PC-9 (cell line): ENCODE measurements around the gene TGIF2LX. TPM values are rescaled to one million over a fixed set of nuclear protein-coding genes. Genes with fewer than 3 reads are reported as not detected.
"Not testable (repeated sequence)": the region's sequence is repeated elsewhere in the genome, so short reads cannot be mapped to it uniquely, and the experiment has no call there.

Source experiments
- Bru-seq: library from RNA; stranded (reverse); fragments of 400-500 nt; gene quantifications from one replicate; lab custom pipeline; 2021; lab: Mats Ljungman, UMichigan
- BruChase-seq, 2 experiments: library from RNA; stranded (reverse); fragments of 400-500 nt; gene quantifications; one replicate each; lab custom pipeline; 2021; lab: Mats Ljungman, UMichigan
- BruUV-seq: library from RNA; stranded (reverse); fragments of 400-500 nt; replicated peaks from 2 replicates; lab custom pipeline; 2021; lab: Mats Ljungman, UMichigan
- CTCF ChIA-PET: fragments of 300-600 bp; sonication (Branson Sonifier 250); formaldehyde crosslinking; loops from one replicate; lab custom pipeline; 2022; ENCODE audit warnings: antibody characterized with exemption; lab: Charles Lee
- POLR2A ChIA-PET: fragments of 300-600 bp; sonication (Branson Sonifier 250); formaldehyde crosslinking; loops from one replicate; lab custom pipeline; 2022; ENCODE audit warnings: antibody characterized with exemption; ENCODE audit not compliant: unreplicated experiment; lab: Charles Lee
- DNase-seq, 2 experiments: peaks; one replicate each; pipeline versions ENCODE4 v3.0.0 to v3.0.0-alpha.2; 2015 to 2022; ENCODE audit warnings: mixed read lengths in 1 of 2
- H2AFZ ChIP-seq: fragments of 200-600 bp; sonication (generic); 2 replicates; pipeline ENCODE4 v1.8.1; 2017; ENCODE audit warnings: antibody characterized with exemption
- H3F3A ChIP-seq: fragments of 200-600 bp; sonication (generic); 2 replicates; pipeline ENCODE4 v1.8.1; 2017; ENCODE audit warnings: antibody characterized with exemption, mild to moderate bottlenecking, low read depth; ENCODE audit not compliant: insufficient read depth
- H3K27ac ChIP-seq: fragments of 200-600 bp; sonication (generic); 2 replicates; pipeline ENCODE4 v1.6.1; 2016; ENCODE audit warnings: mixed run types
- H3K27me3 ChIP-seq: fragments of 200-600 bp; sonication (generic); 2 replicates; pipeline ENCODE4 v1.6.1; 2016; ENCODE audit warnings: low read depth, mixed run types; ENCODE audit not compliant: insufficient read depth
- H3K36me3 ChIP-seq: fragments of 200-600 bp; sonication (generic); 2 replicates; pipeline ENCODE4 v1.6.1; 2016; ENCODE audit warnings: low read depth, mixed run types
- H3K4me1 ChIP-seq: fragments of 200-600 bp; sonication (generic); replicated peaks from 2 replicates; pipeline ENCODE4 v1.6.1; 2016; ENCODE audit warnings: mixed run types; ENCODE audit not compliant: insufficient read depth
- H3K4me2 ChIP-seq: fragments of 200-600 bp; sonication (generic); 2 replicates; pipeline ENCODE4 v1.6.1; 2017; ENCODE audit warnings: mixed run types
- H3K4me3 ChIP-seq: fragments of 200-600 bp; sonication (generic); 2 replicates; pipeline ENCODE4 v1.6.1; 2016; ENCODE audit warnings: mixed run types
- H3K79me2 ChIP-seq: fragments of 200-600 bp; sonication (generic); 2 replicates; pipeline ENCODE4 v1.6.1; 2017; ENCODE audit warnings: low read depth, mixed run types
- H3K9me2 ChIP-seq: fragments of 200-600 bp; sonication (generic); 2 replicates; pipeline ENCODE4 v1.8.1; 2017; ENCODE audit warnings: mild to moderate bottlenecking; ENCODE audit not compliant: insufficient read depth
- H3K9me3 ChIP-seq: fragments of 200-600 bp; sonication (generic); 2 replicates; pipeline ENCODE4 v1.8.1; 2016; ENCODE audit warnings: low read depth; ENCODE audit not compliant: insufficient read depth
- H4K20me1 ChIP-seq: fragments of 200-600 bp; sonication (generic); 2 replicates; pipeline ENCODE4 v1.8.1; 2017; ENCODE audit not compliant: insufficient read depth
- intact Hi-C: fragments of 100-400 bp; cut with micrococcal nuclease; formaldehyde crosslinking; loops from one replicate; pipeline ENCODE4 v1.10.0; 2022; ENCODE audit not compliant: unreplicated experiment
- long read RNA-seq: library from polyadenylated mRNA; stranded (forward); transcript quantifications from one replicate; pipeline ENCODE4 v2.0.0, GENCODE V29; 2022
- total RNA-seq: library from RNA; stranded (reverse); gene quantifications from 2 replicates; pipeline ENCODE4 v1.2.3, GENCODE V29; 2021

The TGIF2LX gene
- total RNA-seq (not detected in 2 replicates), Bru-seq, nascent RNA (not detected), BruChase-seq, experiment 1, labeled RNA remaining after a 2-hour chase (not detected), BruChase-seq, experiment 2, labeled RNA remaining after a 6-hour chase (not detected)
- long read RNA-seq, result 0 reads

- CTCF ChIA-PET, BruUV-seq, H3F3A ChIP-seq, H3K27ac ChIP-seq, POLR2A ChIA-PET, H3K4me2 ChIP-seq, H3K27me3 ChIP-seq, H3K9me2 ChIP-seq, H3K9me3 ChIP-seq, H2AFZ ChIP-seq, intact Hi-C loops, DNase-seq, H4K20me1 ChIP-seq, H3K36me3 ChIP-seq, H3K4me1 ChIP-seq, H3K4me3 ChIP-seq, H3K79me2 ChIP-seq: not testable (repeated sequence)
Measured at GRCh38 chrX:89921665-89922064, at the start of gene TGIF2LX. Gene TGIF2LX (plus strand): TSS chrX:89921908. CDS start chrX:89922086, 178 bp downstream.

GRCh38 chrX:89922338-89922934 lies 728 bp downstream of the TGIF2LX start:
- intact Hi-C loops, H4K20me1 ChIP-seq, DNase-seq, BruUV-seq, H3K9me3 ChIP-seq, H3K79me2 ChIP-seq, H3K4me2 ChIP-seq, H3K36me3 ChIP-seq, H2AFZ ChIP-seq, POLR2A ChIA-PET, H3F3A ChIP-seq, H3K27ac ChIP-seq, H3K27me3 ChIP-seq, H3K4me1 ChIP-seq, H3K4me3 ChIP-seq, H3K9me2 ChIP-seq, CTCF ChIA-PET: not testable (repeated sequence)

- H2AFZ ChIP-seq, DNase-seq, H3K4me2 ChIP-seq, H4K20me1 ChIP-seq, POLR2A ChIA-PET, H3K36me3 ChIP-seq, H3K27me3 ChIP-seq, H3K79me2 ChIP-seq, H3K27ac ChIP-seq, H3K9me3 ChIP-seq, H3K4me1 ChIP-seq, BruUV-seq, intact Hi-C loops, CTCF ChIA-PET, H3K4me3 ChIP-seq, H3K9me2 ChIP-seq, H3F3A ChIP-seq: not testable (repeated sequence)
Measured at GRCh38 chrX:89943077-89943476, 21.4 kb downstream of the TGIF2LX start.

- CTCF ChIA-PET, H3K9me3 ChIP-seq, H3F3A ChIP-seq, H3K27ac ChIP-seq, DNase-seq, H2AFZ ChIP-seq, H3K27me3 ChIP-seq, H3K4me2 ChIP-seq, BruUV-seq, H3K79me2 ChIP-seq, H3K4me1 ChIP-seq, H4K20me1 ChIP-seq, H3K4me3 ChIP-seq, H3K36me3 ChIP-seq, H3K9me2 ChIP-seq, intact Hi-C loops, POLR2A ChIA-PET: not testable (repeated sequence)
Measured at GRCh38 chrX:89965588-89965987, 43.9 kb downstream of the TGIF2LX start.
